Measurements from ENCODE around the gene SNRNP70.

- TF ChIP-seq CTCF (IDR thresholded peaks at IDR 0.05 in 2 of 3, conservative IDR thresholded peaks at IDR 0.05 in 1 of 3; ENCODE audit: control insufficient read depth in 2 of 3, extremely low read depth in 1 of 3, insufficient read depth in 1 of 3, low read depth in 3 of 3, low read length in 3 of 3): no peak
- no peak for TF ChIP-seq NR2C2 (IDR thresholded peaks at IDR 0.05; ENCODE audit: borderline replicate concordance, control insufficient read depth, insufficient read length, low read depth)
- TF ChIP-seq POLR2A (IDR thresholded peaks at IDR 0.05; ENCODE audit: low read depth, low read length): no peak
- no peak for TF ChIP-seq CREM (IDR thresholded peaks at IDR 0.05; ENCODE audit: low read depth)
- no peak for TF ChIP-seq RFX5 (IDR thresholded peaks at IDR 0.05; ENCODE audit: low read depth, low read length)
Observed at GRCh38 chr19:49059053-49059452, 26.2 kb upstream of the SNRNP70 start.

Data from GM12878 (cell line).